Activated CD4-positive, alpha-beta T cell treated with anti-CD3 and anti-CD28 coated beads, Interleukin-2, amount 50 U/mL, for 24 hours (primary cell): ENCODE measurements around the gene FLT3.
"Not testable (repeated sequence)": the region's sequence is repeated elsewhere in the genome, so short reads cannot be mapped to it uniquely, and the experiment has no call there.

Experiments used
- DNase-seq, 2 donors: peaks; one replicate each; pipeline ENCODE4 v3.0.0-alpha.2; 2020; ENCODE audit warnings: low read depth in 1 of 2, low spot score in 1 of 2

The FLT3 gene

GRCh38 chr13:28005016-28005415 lies 95.4 kb downstream of the FLT3 start:
- not testable (repeated sequence) for DNase-seq

DNA sequence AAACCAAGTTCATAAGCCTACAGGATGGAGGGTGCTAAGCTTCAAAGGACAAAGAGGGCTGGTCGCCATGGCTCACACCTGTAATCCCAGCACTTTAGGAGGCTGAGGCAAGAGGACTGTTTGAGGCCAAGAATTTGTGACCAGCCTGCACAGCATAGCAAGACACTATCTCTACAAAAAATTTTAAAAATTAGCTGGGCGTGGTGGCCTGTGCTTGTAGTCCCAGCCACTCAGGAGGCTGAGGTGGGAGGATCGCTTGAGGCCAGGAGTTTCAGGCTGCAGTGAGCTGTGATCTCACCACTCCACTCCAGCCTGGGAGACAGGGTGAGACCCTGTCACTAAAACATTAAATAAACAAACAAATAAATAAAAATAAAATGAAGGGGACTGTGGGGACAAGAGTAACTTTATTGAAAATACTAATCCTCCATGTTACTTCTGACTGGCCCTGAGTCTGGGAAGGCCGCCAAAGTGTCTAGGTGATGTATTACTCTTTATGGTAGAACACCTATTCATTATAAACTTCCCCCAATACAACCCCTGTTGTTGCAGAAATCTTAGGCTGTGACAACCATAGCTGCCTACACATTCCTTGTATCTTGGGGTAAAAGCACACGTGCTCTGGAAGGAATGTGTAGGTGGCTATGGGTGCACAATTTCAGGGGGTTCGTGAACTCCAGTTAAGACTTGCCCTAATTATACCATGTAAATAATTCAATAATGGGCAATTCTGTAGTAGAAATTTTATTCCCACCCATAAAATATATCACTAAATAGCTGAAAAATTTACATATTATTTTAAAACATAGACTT lies 97.3 kb downstream of the FLT3 start:
- DNase-seq = no peak

GRCh38 chr13:28001837-28002473 lies 98.4 kb downstream of the FLT3 start:
- no peak for DNase-seq

DNA sequence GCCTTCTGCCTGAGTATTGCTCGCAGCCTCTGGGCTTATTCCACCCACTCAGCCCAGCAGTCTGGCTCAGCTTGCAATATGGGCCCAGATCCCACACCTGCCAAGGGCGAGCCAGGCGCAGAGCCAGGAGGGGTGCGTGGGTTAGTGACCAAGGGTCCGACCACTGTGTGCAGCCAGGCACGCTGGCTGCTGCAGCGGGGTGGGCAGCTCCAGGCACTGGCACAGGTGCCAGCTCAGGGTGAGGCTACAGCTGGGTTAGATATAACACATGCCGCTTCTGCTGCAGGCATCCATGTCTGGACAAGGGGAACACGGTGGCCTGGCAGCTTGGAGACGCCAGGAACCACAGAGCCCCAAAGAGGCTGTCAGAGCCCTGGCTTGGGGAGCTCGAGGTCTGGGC lies 99.3 kb downstream of the FLT3 start:
- DNase-seq = no peak

DNA sequence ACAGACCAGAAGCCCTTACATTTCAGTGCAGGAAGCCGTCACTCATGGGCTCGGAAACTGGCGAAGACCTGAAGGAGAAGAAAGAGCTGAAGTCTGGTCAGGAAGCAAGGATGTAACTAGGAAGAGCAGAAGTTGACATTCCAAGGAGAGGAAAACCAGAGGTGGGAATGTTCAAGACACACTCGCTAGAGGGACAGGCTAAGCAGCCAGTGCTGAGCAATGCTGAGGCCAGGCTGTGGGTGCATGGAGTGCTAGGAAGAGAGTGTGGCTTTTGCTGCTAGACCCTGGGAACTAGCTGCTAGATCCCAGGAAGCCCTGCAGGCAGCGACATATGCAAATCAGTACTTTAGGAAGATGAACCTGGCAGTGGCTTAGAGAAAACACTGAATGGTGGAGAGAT lies 99.8 kb downstream of the FLT3 start:
- no peak for DNase-seq

- no peak for DNase-seq
Observed at GRCh38 chr13:27997904-27998522, 102.4 kb downstream of the FLT3 start.

DNA sequence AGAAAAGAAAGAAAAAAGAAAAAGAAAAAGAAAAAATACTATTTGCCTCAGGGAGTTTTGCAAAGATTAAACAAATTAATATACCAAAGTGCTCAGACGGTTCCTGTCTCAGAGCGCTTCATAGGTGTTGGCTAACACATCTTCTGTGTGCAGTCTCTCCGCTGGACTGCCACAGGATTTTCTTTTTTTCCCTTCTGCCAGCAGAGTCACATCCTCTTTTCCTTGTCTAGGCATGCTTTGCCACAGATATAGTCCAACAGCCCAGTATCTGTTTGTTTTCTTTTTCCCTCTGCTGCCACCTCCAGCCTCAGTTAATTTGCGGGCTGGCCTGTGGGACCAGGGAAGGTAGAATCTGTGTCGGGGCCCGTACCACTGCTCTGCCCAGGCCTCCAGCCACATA lies 108.5 kb downstream of the FLT3 start:
- DNase-seq = no peak

DNA sequence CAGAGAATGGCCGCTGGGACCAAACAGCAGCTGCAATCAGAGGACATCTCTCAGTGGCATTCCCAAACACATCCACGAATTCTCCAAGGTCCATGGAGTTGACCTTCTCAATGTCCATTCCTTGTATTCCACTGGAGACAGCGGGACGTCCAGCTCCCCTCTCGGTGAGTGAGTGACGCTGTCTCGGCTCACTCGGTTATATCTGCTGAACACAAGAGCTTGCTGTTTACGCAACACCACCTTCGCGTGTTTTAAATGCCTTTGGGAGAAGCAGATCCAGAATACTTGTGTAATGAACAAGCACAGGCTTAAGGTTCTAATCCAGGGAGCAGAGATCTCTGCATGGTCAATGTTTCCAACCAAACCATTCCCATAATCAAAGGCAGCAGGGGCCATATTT lies 111.9 kb downstream of the FLT3 start, which contains the start of gene URAD:
Gene URAD, minus strand, starts transcription at position 174 of the 400 bp plus-strand sequence. Its CDS starts 56 bp downstream, at position 118.
- no peak for DNase-seq

GRCh38 chr13:27985600-27985999 lies 114.8 kb downstream of the FLT3 start:
- DNase-seq = no peak

DNA sequence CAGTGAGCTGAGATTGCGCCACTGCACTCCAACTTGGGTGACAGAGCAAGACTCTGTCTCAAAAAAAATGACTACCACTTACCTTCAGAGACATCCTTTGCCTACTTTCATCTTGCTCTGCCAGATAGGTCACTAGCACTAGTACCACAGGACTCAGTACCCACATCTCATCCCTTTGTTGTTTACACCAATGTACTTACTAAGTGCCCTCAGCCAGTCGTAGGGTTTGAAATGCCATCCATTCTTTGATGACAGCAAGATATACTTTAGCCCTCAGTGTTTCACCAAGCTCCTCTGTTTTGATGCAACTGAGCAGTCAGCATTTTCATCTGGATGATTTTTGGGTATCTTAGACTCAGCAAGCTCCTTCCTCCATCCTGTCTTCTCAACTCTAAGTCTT lies 118.0 kb downstream of the FLT3 start:
- DNase-seq = no peak

DNA sequence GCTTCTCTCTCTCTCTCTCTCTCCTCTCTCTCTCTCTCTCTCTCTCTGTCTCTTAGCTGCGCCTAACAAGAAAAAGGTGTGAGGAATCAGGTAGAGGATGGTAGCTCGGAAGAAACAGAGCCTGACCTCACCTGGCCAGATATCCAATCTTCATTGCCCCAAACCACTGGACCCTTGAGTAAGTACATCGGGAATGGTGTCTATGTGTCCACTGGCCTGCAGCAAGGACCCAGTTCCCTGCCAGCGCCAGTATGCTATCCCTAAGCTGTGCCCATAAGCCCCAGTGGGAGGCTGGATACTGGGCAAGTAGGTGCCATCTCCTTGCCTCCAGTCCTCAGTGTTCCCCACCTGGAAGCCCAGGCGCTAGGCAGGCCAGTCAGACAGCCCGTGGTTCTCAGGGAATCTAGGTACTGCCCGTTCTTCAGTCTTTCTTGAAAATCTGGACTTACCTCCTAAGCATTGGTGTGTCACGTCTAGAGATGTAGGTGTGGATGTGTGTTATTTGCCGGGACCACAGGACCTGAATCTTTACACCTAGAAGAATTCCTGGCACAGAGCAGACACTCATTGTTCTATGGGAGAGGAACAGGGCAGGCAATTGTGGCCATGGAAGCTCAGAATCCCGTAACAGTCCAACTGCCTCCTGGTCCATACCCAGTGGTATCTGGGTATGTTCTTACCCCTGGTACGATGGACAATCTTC lies 119.2 kb downstream of the FLT3 start:
- DNase-seq = no peak

- no peak for DNase-seq
Observed at GRCh38 chr13:27980280-27980998, 119.9 kb downstream of the FLT3 start.

GRCh38 chr13:27979765-27980279 lies 120.6 kb downstream of the FLT3 start:
- no peak for DNase-seq

GRCh38 chr13:27979001-27979643 lies 121.3 kb downstream of the FLT3 start:
- no peak for DNase-seq

DNA sequence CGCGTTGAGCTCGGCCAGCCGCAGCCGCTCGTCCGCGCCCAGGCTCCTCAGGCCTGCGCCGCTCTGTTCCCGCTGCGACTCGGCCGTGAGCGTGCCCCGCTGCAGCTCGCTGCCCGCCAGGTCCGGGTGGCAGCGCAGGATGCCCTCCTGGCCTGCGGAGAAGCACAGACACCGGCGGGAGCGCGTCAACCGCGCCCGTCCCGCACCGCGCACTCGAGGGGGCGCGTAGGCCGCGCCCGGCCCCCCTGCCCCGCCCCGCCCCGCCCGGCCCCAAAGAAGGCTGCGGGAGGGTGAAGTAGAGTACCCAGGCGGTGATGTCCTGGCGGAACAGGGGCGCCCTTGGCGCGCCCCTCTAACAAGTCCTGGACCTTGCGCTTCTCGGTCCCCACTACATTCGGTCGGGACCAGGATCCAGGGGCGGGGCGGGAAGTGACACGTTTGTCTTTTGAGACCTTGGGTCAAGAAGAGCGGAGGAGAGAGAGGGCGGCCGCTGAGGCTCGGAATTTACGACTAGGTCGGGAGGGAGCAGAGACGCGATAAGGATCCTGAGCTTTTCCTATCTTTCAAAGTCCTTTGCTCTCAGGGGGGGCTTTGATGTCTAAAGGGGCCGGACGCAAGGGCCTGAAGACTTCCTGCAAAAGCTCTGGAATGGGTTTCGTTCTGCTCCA lies 121.9 kb downstream of the FLT3 start:
- DNase-seq = no peak

GRCh38 chr13:27977476-27978300 lies 122.7 kb downstream of the FLT3 start:
- DNase-seq = no peak

DNA sequence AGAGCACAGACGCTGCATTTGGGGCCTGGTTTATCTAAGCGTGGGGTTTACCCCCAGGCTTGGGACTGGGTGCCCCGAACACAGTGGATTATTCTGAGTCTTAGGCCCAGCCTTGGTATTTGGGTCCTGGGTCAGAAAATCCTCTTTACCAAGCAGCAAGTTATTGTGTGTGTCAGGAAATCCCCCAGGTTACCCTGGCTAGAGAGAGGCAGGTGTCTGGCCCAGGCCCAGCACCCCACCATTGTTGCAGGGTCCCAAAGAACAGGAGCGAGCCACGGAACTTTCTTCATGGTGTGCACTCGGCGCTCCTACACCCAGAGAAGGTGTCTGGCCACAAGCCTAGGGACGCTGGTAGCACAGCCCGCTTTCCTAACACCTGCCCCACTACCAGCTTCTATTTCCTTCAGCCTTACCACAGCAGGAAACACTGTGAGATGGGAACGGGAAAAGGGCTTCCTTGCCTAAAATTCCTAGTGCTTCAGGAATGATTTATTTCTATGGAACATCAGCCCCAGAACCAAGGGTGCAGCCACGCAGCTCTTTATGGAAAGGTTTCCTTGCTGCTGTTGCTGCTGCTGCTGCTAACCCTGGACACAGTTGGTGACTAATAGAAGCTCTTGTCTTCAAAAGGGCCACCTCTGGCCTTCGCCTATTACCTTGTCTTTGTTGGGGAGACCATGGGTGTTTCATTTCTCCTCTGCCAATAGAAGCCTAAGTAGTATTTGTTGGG lies 123.8 kb downstream of the FLT3 start:
- no peak for DNase-seq
